Suprapubic skin (tissue), 3 donors: ENCODE results near the gene NKAIN4.

ENCODE experiments used
- EP300 ChIP-seq: sonication (generic); formaldehyde crosslinking; IDR thresholded peaks from one replicate; pipeline ENCODE4 v1.6.1; 2017; ENCODE audit warnings: antibody characterized with exemption
- POLR2A ChIP-seq, 2 donors: fragments of 450-650 bp; IDR thresholded peaks; one replicate each; pipeline ENCODE4 v1.6.1; 2017; ENCODE audit warnings: antibody characterized with exemption in 2 of 2, mild to moderate bottlenecking in 2 of 2, moderate library complexity in 2 of 2
- TF ChIP-seq, protein P1 (sequence below), 2 donors: fragments of 200-600 bp in 1 of 2; fragments of 450-650 bp in 1 of 2; sonication (generic) in 1 of 2; IDR thresholded peaks; one replicate each; pipeline ENCODE4 v1.5.1; 2016 to 2019; ENCODE audit warnings: antibody characterized with exemption in 2 of 2, mild to moderate bottlenecking in 1 of 2, moderate library complexity in 1 of 2

DNA sequence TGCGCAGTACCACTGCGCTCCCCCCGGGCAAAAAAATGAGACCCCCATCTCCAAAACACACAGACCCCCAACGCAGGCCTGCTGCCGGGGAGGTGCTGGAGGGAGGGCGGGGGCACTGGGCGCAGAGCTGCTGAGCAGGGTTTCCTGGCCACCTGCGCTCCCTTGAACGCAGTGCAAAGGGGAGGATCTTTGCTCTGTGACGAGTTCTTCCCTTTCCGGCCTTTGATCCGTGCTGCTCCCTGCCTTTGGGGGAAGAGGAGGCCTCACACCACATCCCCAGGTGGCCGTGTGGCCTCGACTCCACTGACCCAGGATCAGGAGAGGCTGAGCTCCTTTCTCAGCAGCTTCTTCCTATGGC is 29.8 kb upstream of the NKAIN4 start:
- TF ChIP-seq, protein P1, sequence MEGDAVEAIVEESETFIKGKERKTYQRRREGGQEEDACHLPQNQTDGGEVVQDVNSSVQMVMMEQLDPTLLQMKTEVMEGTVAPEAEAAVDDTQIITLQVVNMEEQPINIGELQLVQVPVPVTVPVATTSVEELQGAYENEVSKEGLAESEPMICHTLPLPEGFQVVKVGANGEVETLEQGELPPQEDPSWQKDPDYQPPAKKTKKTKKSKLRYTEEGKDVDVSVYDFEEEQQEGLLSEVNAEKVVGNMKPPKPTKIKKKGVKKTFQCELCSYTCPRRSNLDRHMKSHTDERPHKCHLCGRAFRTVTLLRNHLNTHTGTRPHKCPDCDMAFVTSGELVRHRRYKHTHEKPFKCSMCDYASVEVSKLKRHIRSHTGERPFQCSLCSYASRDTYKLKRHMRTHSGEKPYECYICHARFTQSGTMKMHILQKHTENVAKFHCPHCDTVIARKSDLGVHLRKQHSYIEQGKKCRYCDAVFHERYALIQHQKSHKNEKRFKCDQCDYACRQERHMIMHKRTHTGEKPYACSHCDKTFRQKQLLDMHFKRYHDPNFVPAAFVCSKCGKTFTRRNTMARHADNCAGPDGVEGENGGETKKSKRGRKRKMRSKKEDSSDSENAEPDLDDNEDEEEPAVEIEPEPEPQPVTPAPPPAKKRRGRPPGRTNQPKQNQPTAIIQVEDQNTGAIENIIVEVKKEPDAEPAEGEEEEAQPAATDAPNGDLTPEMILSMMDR (IDR thresholded peaks at IDR 0.05) = no peak
- TF ChIP-seq POLR2A (IDR thresholded peaks at IDR 0.05) (no peak), EP300 (no peak)
